DMS153 treated with DMSO at 0.1 percent for 48 hours (cell line): ENCODE results near the gene TAF8.
"Not testable (repeated sequence)": the region's sequence is repeated elsewhere in the genome, so short reads cannot be mapped to it uniquely, and the experiment has no call there.

Source experiments
- DNase-seq: peaks from one replicate; lab custom pipeline; 2025; ENCODE audit not compliant: unreplicated experiment; lab: John Stamatoyannopoulos, UW

Gene TAF8

GRCh38 chr6:42050297-42051267, at the start of gene TAF8:
Gene TAF8 (plus strand): TSS chr6:42050524. CDS start chr6:42050542, 18 bp downstream.
- DNase-seq, result peak; percentile 94

GRCh38 chr6:42001506-42001905, 48.8 kb upstream of the TAF8 start:
- DNase-seq, result no peak

- not testable (repeated sequence) for DNase-seq
These were observed 46.7 kb upstream of the TAF8 start for GRCh38 chr6:42003658-42004057.

- no peak for DNase-seq
These were observed 42.8 kb upstream of the TAF8 start for GRCh38 chr6:42007286-42008137.

GRCh38 chr6:42008138-42008528, 42.2 kb upstream of the TAF8 start:
- DNase-seq, result not testable (repeated sequence)

GRCh38 chr6:42009844-42010184, 40.5 kb upstream of the TAF8 start:
- DNase-seq, result no peak

GRCh38 chr6:42010185-42010891, 40.0 kb upstream of the TAF8 start:
- DNase-seq, result no peak

- no peak for DNase-seq
These were observed 39.4 kb upstream of the TAF8 start for GRCh38 chr6:42010909-42011308.

GRCh38 chr6:42012501-42013133, 37.7 kb upstream of the TAF8 start:
- DNase-seq, result no peak

GRCh38 chr6:42013134-42013516, 37.2 kb upstream of the TAF8 start:
- no peak for DNase-seq

GRCh38 chr6:42017021-42017643, 33.2 kb upstream of the TAF8 start:
- no peak for DNase-seq

- no peak for DNase-seq
These were observed 29.4 kb upstream of the TAF8 start for GRCh38 chr6:42020967-42021366.

- DNase-seq, result no peak
These were observed 28.2 kb upstream of the TAF8 start for GRCh38 chr6:42021847-42022754.

GRCh38 chr6:42022755-42023384, 27.5 kb upstream of the TAF8 start:
- DNase-seq, result no peak

GRCh38 chr6:42025066-42025844, 25.1 kb upstream of the TAF8 start:
- DNase-seq, result no peak

GRCh38 chr6:42025845-42026243, 24.5 kb upstream of the TAF8 start:
- no peak for DNase-seq

- no peak for DNase-seq
These were observed 23.8 kb upstream of the TAF8 start for GRCh38 chr6:42026540-42026939.
